Kidney (tissue), 14 donors: ENCODE results near the gene ADAMTS4. TPM values are rescaled to one million over a fixed set of nuclear protein-coding genes. Genes with fewer than 3 reads are reported as not detected.
A peak's percentile ranks its signal among the peaks of the same experiment; 100 is the strongest.

Experiments
- DNase-seq, 5 donors: peaks; one replicate each; pipeline ENCODE4 v3.0.0-alpha.2; 2013 to 2020
- FAIRE-seq: peaks from 2 replicates; lab custom pipeline; 2012; peaks lifted over from hg19 to GRCh38; lab: Jason Lieb, UNC
- H3K27ac ChIP-seq, 2 donors: one replicate each; pipeline ENCODE4 v1.7.0; 2013; ENCODE audit warnings: low read depth in 2 of 2, low read length in 2 of 2, inconsistent platforms in 1 of 2
- H3K27me3 ChIP-seq: one replicate; pipeline ENCODE4 v1.7.1; 2013; ENCODE audit warnings: low read length, inconsistent platforms; ENCODE audit not compliant: control insufficient read depth, insufficient read depth
- H3K36me3 ChIP-seq, 3 donors: one replicate each; pipeline versions ENCODE4 v1.7.0 to v1.7.1; 2013; ENCODE audit warnings: low read length in 3 of 3, control low read depth in 1 of 3, inconsistent platforms in 1 of 3; ENCODE audit not compliant: insufficient read depth in 3 of 3, control insufficient read depth in 2 of 3
- H3K4me1 ChIP-seq, 3 donors: one replicate each; pipeline versions ENCODE4 v1.7.0 to v1.7.1; 2013; ENCODE audit warnings: low read length in 3 of 3, inconsistent platforms in 1 of 3, low read depth in 1 of 3; ENCODE audit not compliant: control insufficient read depth in 2 of 3, insufficient read depth in 2 of 3
- H3K4me3 ChIP-seq, 3 donors: one replicate each; pipeline versions ENCODE4 v1.7.0 to v1.8.1; 2013; ENCODE audit warnings: low read length in 3 of 3, control low read depth in 1 of 3, inconsistent platforms in 1 of 3
- H3K9ac ChIP-seq, 3 donors: one replicate each; pipeline versions ENCODE4 v1.7.0 to v1.7.1; 2013; ENCODE audit warnings: low read length in 3 of 3, control low read depth in 1 of 3, inconsistent platforms in 1 of 3
- H3K9me3 ChIP-seq, 3 donors: one replicate each; pipeline versions ENCODE4 v1.7.0 to v1.7.1; 2013; ENCODE audit warnings: low read length in 3 of 3, control low read depth in 1 of 3, inconsistent platforms in 1 of 3; ENCODE audit not compliant: control insufficient read depth in 2 of 3, insufficient read depth in 1 of 3
- CTCF ChIP-seq: IDR thresholded peaks from 3 replicates; pipeline ENCODE4 v1.5.1; 2012; ENCODE audit warnings: mild to moderate bottlenecking, moderate library complexity, borderline replicate concordance; ENCODE audit not compliant: insufficient read depth; ENCODE audit errors: extremely low read depth
- intact Hi-C: fragments of 100-400 bp; cut with DNase I; formaldehyde crosslinking; loops from one replicate; pipeline ENCODE4 v1.11.1; 2022
- polyA plus RNA-seq: library from polyadenylated mRNA; stranded (reverse); fragments of 350-450 nt; fragmentation: Illumina TruSeq; extraction: RNeasy Lipid Tissue Mini Kit (QIAGEN cat#74804); gene quantifications from one replicate; pipeline ENCODE4 v1.2.3, GENCODE V29; 2014; ENCODE audit warnings: low read depth, low replicate concordance; ENCODE audit not compliant: insufficient read depth
- total RNA-seq: library from RNA; stranded (reverse); fragmentation: NEBNext Ultra II Directional; extraction: Animal tissue kit (Norgen Biotek cat#: 25700); gene quantifications from one replicate; pipeline ENCODE4 v1.2.1, GENCODE V29; 2021
- donor health status: control.
- donor health status: control.
- donor health status: control.
- donor health status: control.
- donor health status: control.
- donor health status: DM: yes; HTN: yes; CAD: no.
- donor health status: Normal renal cell carcinoma (clear cell type).

The ADAMTS4 gene
- total and polyA plus RNA-seq, 2 donors from 2014 or later = 0.26 to 14.0 TPM

DNA sequence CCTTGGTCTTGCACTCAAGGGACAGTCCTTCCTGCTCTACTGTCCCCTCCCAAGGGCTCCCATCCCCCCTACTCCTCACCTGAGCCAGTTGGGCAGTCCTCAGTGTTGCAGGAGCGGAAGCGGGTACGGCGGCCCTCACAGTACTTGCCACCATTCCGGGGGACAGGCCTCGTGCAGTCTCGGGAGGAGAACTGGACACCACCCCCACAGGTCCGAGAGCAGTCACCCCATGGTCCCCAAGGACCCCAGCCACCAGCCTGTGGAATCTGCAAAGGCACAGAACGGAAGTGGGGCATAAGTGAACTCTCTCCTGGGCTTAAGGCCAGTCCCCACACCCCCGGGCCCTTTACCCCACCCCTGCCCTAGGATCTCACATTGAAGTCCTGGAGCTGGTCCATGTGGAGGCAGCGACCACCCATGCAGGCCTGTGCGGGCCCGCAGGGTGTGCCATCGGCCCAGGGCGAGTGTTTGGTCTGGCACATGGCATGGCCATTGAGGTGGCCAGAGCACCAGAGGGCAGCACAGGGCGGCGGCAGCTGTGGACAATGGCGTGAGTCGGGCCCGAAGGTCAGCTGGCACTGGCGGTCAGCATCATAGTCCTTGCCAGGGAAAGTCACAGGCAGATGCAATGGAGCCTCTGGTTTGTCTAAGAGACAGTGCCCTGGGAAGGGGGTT lies 5.2 kb downstream of the ADAMTS4 start:
- intact Hi-C loops = no loop called here
- TF ChIP-seq CTCF = peak; percentile 33
- Histone ChIP-seq H3K27ac (no peak overlapping the region), H3K9me3 (no peaks in the 10 kb centered on the region), H3K4me3 (no peak overlapping the region), H3K36me3 (peaks cover 0 to 4% (median 0%) of the 10 kb centered on the region in 3 donors), H3K27me3 (no peaks in the 10 kb centered on the region), H3K9ac (no peak overlapping the region), H3K4me1 (peaks cover 0 to 14% (median 5%) of the 10 kb centered on the region in 3 donors)
- DNase-seq (peak in 1 of 5 donors; percentile 68), FAIRE-seq (no peak)

- intact Hi-C loops = no loop called here
- peaks cover 0 to 7% (median 5%) of the 10 kb centered on the region in 3 donors for H3K4me1 ChIP-seq
- DNase-seq = peak; percentile 63 to 88 (median 66)
- H3K4me3 ChIP-seq = no peak overlapping the region
- H3K27ac ChIP-seq = no peak overlapping the region
- no peak for FAIRE-seq
- no peak overlapping the region for H3K9ac ChIP-seq
- H3K27me3 ChIP-seq = no peaks in the 10 kb centered on the region
- H3K36me3 ChIP-seq = peaks cover 0 to 4% (median 0%) of the 10 kb centered on the region in 3 donors
- peak; percentile 88 for TF ChIP-seq CTCF
- no peaks in the 10 kb centered on the region for H3K9me3 ChIP-seq
Measured at GRCh38 chr1:161192476-161193465, 6.1 kb downstream of the ADAMTS4 start.

DNA sequence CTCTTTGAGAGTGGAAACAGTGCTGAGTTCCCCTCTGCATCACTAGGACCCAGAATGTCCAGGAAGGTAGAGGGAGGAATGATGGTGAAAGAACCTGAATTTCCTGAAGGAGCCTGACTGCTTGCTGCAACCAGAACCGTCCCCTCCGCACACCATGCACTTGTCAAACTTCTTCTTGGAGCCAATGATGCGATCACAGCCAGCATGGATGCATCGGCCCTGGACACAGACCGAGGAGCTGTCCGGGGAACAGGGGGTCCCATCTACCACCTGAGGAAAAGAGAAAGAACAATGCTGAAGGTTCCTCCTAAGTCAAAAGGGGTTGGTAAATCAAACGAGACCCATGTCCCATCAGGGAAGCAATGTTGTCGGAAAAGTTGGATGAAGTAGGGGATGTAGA lies 6.9 kb downstream of the ADAMTS4 start:
- no peak for TF ChIP-seq CTCF
- no peaks in the 10 kb centered on the region for H3K9me3 ChIP-seq
- H3K4me3 ChIP-seq = no peak overlapping the region
- no peaks in the 10 kb centered on the region for H3K27me3 ChIP-seq
- H3K27ac ChIP-seq = no peak overlapping the region
- H3K9ac ChIP-seq = no peak overlapping the region
- peaks cover 0 to 4% (median 0%) of the 10 kb centered on the region in 3 donors for H3K36me3 ChIP-seq
- FAIRE-seq (no peak), DNase-seq (peak in 1 of 5 donors; percentile 64)
- H3K4me1 ChIP-seq = peaks cover 0 to 5% (median 1%) of the 10 kb centered on the region in 3 donors
- intact Hi-C loops = no loop called here
